Measurements from ENCODE around the gene KLHL28.

DNA sequence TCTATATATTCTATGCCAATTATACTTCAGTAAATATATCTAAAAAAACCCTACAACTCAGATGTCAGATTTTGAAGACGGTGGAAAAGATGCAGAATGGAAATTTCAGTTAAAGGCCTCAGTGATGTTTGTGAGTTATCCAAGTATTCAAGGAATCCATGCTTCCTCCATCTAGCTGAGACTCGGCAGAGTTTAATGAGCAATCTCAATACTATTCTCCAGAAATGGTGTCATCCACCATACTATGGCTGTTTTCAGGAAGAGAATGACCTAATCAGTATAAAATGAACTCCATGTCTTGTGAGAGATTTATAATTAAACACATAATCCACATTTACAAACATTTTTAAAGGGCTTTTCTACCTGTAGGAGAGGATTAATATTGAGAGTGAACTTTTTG, 66.0 kb downstream of the KLHL28 start:
- no peak for TF ChIP-seq EZH2 (IDR thresholded peaks at IDR 0.05)
- TF ChIP-seq POLR2AphosphoS5 (IDR thresholded peaks at IDR 0.05; ENCODE audit: borderline replicate concordance, low read depth, low read length): no peak
- TF ChIP-seq FOXP2 (optimal IDR thresholded peaks at IDR 0.05; ENCODE audit: control extremely low read depth, extremely low read length, insufficient read depth): no peak

Data from SK-N-MC (cell line).